Hematopoietic multipotent progenitor cell treated with erythropoietin and hydrocortisone succinate and interleukin-3 and kit ligand, for 8 days (in vitro differentiated cells): ENCODE measurements around the gene MYH6.

Experiments used
- DNase-seq: peaks from one replicate; pipeline ENCODE4 v3.0.0-alpha.2; 2015

The MYH6 gene

GRCh38 chr14:23353433-23353780 lies 54.7 kb downstream of the MYH6 start:
- no peak for DNase-seq

DNA sequence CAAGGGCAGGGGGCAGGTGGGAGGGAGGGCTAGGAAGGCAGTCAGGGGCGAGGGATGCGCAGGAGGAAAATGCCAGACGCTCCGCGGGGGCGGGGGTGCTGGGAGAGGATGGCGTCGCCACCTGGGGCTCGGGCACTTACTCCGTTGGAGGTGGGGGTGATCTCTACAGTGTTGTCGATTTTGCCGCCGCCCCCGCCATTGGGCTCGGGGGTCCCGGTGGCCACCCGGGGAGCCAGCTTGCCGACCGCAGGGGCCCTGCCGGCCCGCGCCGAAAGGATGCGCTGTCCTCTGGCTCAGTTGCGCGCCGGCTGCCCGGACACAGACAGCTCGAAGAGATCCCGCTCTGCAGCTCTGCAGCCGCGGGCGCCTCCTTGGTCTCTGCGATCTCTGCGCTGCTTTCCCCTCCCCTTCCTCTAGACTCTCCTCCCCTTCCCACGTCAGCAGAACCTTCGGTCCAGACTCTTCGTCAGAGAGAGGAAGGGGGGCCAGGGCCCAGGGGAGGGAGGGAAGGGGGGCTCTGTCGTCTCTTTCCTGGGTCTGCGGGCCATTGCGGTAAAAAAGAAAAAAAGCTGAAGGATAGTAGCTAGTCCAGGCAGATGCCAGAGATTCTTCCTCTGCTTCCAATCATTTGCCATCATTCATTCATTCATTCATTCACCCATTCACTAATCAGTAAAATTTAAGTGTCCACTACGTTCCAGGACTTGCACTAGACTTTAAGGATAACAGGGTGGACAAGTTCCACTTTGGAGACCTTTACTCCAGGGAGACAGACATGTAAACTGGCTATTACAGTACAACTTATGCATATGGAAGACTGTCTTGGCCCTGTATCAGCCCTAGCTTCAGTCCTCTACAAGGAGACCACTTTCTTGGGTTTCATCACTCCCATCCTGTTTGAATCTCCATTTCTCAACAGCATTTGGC lies 55.3 kb downstream of the MYH6 start, which contains the start of gene SLC22A17:
SLC22A17 (minus strand) TSS at position 382 of the 927 bp plus-strand sequence.
- peak; percentile 13 for DNase-seq

- DNase-seq, result no peak
These were observed 56.2 kb downstream of the MYH6 start for GRCh38 chr14:23351681-23352505.

DNA sequence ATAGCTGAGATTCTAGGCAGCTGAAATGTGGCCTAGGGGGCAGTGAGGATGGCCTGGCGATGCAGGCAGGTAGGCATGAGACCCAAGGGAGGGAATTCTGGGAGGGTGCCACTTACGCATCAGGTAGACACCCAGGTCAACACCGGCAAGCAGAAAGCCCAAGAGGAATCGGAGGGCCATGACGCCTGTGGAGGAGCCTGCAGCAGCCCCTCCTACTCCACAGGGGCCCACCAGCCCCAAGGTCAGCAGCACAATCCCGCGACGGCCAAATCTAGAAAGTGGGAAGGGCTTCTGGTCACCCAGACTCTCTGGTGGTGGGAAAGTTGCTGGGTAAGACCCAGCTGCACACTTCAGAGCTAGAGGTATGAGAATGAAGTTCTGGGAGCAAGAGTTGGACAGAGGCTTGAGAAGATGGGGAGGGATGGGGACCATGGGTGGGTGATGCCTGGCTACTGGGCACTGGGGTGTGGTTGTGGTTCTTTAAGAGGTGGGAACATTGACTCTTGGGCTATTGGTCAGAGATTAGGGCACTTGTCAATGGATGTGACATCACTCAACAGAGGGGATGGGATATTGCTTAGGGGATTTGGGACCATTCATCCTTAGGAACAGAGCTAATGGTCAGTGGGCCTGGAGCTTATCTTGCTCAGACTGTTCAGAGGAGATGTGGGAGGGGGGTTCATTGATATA lies 58.8 kb downstream of the MYH6 start:
- no peak for DNase-seq

DNA sequence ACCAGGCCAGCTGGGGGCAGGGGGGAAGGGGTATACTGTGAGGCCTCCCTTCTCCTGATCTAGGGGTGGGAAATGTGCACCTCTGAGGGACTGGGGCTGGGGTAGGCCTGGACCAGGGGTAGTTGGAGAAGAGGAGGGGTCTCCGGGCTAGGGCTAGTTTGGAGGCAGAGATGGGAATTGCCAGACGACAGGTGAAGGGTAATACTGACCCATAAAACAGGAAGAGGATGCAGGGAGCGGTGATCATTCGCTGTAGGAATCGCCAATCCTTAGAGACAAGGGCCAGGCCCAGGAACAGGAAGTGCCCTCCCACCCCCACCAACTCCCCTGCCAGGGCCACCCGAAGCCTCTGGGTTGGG lies 59.8 kb downstream of the MYH6 start:
- DNase-seq, result no peak

DNA sequence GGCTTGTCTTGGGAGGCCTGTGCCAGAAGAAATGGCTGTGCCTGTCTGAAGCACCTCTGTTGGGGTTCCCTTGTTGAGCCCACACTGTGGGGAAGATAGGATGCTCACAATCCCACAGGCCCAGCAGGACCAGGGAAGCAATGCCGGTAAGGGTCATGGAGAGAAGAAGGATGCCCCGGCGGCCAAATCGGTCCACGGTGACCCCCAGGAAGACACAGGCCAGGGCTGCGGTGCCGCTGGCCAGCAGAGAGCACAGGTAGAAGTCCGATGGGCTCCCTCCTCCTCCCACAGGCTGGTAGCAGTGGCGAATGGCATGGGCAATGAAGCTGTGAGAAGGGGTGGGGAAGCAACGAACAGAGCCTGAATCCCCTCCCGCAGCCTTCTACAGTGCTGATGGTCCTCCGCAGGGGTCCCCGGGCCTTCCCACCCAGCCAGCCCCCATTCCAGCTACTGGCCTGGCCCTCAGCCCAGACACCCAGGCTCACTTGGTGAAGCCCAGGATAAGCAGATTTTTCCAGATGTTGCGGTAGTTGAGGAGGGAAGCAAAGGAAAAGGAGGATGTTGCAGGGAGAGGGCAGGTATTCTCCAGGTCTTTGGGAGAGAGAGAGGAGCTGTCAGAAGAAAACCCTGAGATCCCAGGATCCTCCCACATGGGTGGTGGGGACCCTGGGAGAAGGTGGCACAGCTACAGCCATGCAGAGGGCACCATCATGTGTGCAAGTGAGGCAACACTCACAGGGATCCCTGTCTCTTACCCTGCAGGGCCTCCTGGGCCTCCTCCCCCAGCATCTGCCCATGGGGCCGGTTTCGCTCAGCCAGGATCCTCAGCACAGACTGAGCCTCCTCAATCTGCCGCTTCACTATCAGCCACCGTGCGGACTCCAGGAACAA lies 60.4 kb downstream of the MYH6 start:
- DNase-seq, result no peak

DNA sequence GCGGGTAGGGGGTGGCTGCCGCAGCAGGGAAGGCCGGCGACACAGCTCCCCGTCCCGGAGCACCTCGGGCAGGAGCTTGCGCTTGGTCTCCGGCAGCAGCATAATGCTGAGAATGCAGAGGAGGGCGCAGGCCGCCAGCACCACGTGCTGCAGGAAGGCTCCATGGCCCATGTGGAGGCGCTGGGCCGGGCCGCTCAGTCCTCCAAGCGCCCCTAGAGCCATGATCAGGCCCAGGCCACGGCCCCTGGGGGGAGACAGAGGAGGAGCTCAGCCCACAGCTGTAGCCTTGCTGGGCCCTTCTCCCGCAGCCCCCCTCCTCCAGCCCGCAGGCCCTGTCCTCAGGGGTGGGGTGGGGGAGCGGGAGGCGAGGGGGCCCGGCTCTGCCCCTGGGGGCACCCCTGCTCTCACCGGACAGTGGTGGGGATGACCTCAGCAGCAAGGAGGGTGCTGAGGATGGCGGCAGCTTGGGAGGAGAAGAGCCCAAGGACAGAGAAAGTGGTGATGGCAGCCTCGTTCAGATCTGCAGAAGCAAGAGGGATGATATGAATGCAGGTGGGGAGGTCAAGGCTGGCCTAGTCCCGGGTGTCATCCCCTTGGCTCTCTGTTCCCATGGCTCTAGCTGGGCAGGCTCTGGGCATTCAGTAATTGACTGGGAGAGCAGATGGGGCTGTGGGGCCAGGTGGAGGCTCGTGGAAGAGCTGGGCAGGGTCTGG lies 61.2 kb downstream of the MYH6 start:
- no peak for DNase-seq

- no peak for DNase-seq
These were observed 61.9 kb downstream of the MYH6 start for GRCh38 chr14:23345987-23346692.

GRCh38 chr14:23344481-23344880 lies 63.6 kb downstream of the MYH6 start:
- no peak for DNase-seq

DNA sequence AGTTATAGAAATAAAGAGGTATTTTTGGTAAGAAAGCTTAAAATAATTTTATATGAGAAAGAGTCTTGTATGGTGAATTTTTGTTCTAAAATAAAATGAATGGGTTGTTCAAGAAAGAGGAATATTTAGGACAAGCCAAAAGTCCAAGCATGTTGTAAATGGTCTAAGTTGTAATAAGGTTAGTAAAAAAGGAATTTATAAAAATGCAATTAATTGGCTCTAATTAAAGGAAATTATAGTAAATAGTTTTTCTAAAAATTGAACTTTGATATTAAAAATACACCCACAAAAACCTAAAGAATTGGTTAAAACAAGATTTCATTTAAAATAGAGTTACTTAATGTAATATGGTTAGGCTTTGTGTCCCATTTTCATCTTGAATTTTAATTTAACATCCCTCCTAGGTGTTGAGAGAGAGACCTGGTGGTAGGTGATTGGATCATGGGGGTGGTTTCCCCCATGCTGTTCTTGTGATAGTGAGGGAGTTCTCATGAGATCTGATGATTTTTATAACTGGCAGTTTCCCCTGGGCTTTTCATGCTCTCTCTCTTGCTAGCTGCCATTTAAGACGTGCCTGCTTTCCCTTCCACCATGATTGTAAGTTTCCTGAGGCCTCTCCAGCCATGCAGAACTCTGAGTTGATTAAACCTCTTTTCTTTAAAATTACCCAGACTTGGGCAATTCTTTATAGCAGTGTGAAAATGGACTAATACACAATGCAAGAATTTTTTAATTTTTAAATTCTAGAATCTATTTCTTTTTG lies 68.4 kb downstream of the MYH6 start:
- no peak for DNase-seq

DNA sequence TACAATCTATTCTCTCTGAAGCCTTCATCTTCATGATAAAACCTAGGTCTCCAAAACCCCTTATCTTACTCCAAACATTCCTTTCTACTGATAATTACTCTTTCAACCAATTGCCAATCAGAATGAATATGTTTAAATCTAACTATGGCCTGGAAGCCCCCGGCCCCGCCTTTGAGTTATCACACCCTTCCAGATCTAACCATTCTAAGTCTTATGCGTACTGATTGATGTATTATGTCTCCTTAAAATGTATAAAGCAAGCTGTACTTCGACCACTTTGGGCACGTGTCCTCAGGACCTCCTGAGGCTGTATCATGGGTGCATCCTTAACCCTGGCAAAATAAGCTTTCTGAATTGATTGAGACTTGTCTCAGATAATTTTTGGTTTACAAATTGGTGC lies 72.5 kb downstream of the MYH6 start:
- peak; percentile 32 for DNase-seq
